Stomach (tissue), 4 donors: ENCODE results near the gene DVL3.

Experiments used
- EP300 ChIP-seq: sonication (generic); formaldehyde crosslinking; IDR thresholded peaks from one replicate; pipeline ENCODE4 v1.6.1; 2017; ENCODE audit warnings: antibody characterized with exemption
- POLR2A ChIP-seq, 4 donors: fragments of 450-650 bp; IDR thresholded peaks; one replicate each; pipeline ENCODE4 v1.6.1; 2016; ENCODE audit warnings: antibody characterized with exemption in 4 of 4, control low read depth in 2 of 4, mild to moderate bottlenecking in 1 of 4, moderate library complexity in 1 of 4
- POLR2AphosphoS5 ChIP-seq, 3 donors: sonication (generic); formaldehyde crosslinking; IDR thresholded peaks; one replicate each; pipeline ENCODE4 v1.6.1; 2016; ENCODE audit warnings: antibody characterized with exemption in 3 of 3
- TF ChIP-seq, protein P1 (sequence below), 7 experiments: fragments of 450-650 bp in 4 of 7; fragments of 200-600 bp in 3 of 7; sonication (generic) in 3 of 7; IDR thresholded peaks; one replicate each; pipeline ENCODE4 v1.5.1; 2016 to 2019; ENCODE audit warnings: antibody characterized with exemption in 7 of 7, control low read depth in 2 of 7, mild to moderate bottlenecking in 1 of 7

GRCh38 chr3:184174284-184174645, 19.1 kb downstream of the DVL3 start:
- TF ChIP-seq POLR2A (IDR thresholded peaks at IDR 0.05) (no peak), POLR2AphosphoS5 (IDR thresholded peaks at IDR 0.05) (no peak), EP300 (no peak)
- TF ChIP-seq, protein P1, sequence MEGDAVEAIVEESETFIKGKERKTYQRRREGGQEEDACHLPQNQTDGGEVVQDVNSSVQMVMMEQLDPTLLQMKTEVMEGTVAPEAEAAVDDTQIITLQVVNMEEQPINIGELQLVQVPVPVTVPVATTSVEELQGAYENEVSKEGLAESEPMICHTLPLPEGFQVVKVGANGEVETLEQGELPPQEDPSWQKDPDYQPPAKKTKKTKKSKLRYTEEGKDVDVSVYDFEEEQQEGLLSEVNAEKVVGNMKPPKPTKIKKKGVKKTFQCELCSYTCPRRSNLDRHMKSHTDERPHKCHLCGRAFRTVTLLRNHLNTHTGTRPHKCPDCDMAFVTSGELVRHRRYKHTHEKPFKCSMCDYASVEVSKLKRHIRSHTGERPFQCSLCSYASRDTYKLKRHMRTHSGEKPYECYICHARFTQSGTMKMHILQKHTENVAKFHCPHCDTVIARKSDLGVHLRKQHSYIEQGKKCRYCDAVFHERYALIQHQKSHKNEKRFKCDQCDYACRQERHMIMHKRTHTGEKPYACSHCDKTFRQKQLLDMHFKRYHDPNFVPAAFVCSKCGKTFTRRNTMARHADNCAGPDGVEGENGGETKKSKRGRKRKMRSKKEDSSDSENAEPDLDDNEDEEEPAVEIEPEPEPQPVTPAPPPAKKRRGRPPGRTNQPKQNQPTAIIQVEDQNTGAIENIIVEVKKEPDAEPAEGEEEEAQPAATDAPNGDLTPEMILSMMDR (IDR thresholded peaks at IDR 0.05) = no peak
